Skeletal muscle cell (primary cell): ENCODE results near the gene ARHGEF18.
"Not testable (repeated sequence)": the region's sequence is repeated elsewhere in the genome, so short reads cannot be mapped to it uniquely, and the experiment has no call there.

Experiments
- DNase-seq: peaks from one replicate; pipeline ENCODE4 v3.0.0-alpha.2; 2010; ENCODE audit warnings: low read depth
- H3K4me3 ChIP-seq: 2 replicates; pipeline ENCODE4 v1.5.1; 2011; ENCODE audit warnings: low read depth, mild to moderate bottlenecking, control low read depth, low read length, moderate library complexity

Gene ARHGEF18

GRCh38 chr19:7346488-7346971, 2.2 kb upstream of the ARHGEF18 start:
- DNase-seq: no peak
- H3K4me3 ChIP-seq: no peak overlapping the region

DNA sequence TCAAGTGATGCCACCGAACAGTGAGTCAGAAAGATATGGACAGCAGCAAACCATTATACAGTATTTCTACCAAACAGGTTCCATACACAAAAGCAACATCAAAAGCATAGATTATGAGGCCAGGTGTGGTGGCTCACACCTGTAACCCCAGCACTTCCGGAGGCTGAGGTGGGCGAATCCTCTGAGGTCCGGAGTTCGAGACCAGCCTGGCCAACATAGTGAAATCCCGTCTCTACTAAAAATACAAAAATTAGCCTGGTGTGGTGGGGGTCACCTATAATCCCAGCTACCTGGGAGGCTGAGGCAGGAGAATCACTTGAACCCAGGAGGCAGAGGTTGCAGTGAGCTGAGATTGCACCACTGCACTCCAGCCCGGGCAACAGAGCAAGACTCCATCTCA, 1.7 kb upstream of the ARHGEF18 start:
- not testable (repeated sequence) for H3K4me3 ChIP-seq, DNase-seq

- H3K4me3 ChIP-seq: no peak overlapping the region
These were observed 474 bp downstream of the ARHGEF18 start for GRCh38 chr19:7349231-7349591.

GRCh38 chr19:7349961-7350711, 1.4 kb downstream of the ARHGEF18 start:
- no peak overlapping the region for H3K4me3 ChIP-seq

More at GRCh38 chr19:7349231-7349591, 474 bp downstream of the ARHGEF18 start:
- DNase-seq: no peak

GRCh38 chr19:7351861-7352260, 3.1 kb downstream of the ARHGEF18 start:
- H3K4me3 ChIP-seq: no peak overlapping the region

More at GRCh38 chr19:7349961-7350711, 1.4 kb downstream of the ARHGEF18 start:
- no peak for DNase-seq

DNA sequence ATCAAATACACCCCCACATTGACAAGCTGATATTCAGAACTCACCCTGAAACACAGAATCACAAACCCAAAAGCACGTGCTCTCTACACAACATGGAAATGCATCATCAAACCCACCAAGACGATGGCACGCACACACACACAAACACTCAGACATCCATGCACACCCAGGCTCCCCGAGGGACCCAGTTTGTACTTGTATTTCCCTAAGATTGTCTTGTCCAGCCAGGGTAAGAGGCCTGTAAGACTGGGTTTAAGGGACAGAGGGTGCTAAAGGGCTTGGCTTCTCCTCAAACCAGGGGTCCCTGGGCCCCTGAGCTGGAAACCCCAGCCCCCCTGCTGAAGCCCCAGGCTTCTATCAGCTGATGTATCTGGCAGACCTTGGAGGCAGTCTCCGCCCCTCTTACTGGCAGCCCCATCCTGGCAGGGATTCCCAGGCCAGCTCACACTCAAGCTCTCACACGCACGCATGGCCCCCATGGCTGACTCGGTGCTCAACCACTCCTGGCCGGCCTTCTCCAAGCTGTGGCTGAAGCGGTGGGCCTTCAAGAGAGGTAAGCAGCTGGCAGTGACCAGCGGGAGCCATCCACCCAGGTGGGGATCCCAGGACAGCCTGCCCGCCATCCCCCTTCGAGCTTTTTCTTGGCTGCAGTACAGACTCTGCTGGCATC, 6.5 kb downstream of the ARHGEF18 start:
- DNase-seq: peak; percentile 22
- no peak overlapping the region for H3K4me3 ChIP-seq

More at GRCh38 chr19:7351861-7352260, 3.1 kb downstream of the ARHGEF18 start:
- no peak for DNase-seq

DNA sequence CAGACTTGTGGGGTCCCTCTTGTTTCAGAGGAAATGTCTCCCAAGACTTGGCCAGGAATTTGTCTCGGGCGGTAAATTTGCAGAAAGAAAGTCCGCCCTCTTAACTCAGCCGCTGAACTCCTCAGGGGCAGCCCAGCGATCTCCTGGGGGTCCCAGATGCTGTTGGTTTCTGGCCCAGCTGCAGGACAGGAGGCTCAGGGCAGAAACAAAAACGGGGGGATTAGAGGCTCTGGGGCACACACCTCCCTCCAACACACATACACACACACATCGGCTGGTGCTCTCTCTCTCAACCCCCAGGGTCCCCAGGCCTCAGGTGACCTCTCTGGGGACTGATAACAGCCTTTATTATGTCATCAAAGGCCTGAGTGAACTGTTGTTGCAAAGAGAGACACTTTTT, 7.1 kb downstream of the ARHGEF18 start:
- no peak overlapping the region for H3K4me3 ChIP-seq
- DNase-seq: no peak

- DNase-seq: no peak
- no peak overlapping the region for H3K4me3 ChIP-seq
These were observed 8.3 kb downstream of the ARHGEF18 start for GRCh38 chr19:7356899-7357627.

GRCh38 chr19:7358102-7358597, 9.4 kb downstream of the ARHGEF18 start:
- no peak overlapping the region for H3K4me3 ChIP-seq
- DNase-seq: no peak

DNA sequence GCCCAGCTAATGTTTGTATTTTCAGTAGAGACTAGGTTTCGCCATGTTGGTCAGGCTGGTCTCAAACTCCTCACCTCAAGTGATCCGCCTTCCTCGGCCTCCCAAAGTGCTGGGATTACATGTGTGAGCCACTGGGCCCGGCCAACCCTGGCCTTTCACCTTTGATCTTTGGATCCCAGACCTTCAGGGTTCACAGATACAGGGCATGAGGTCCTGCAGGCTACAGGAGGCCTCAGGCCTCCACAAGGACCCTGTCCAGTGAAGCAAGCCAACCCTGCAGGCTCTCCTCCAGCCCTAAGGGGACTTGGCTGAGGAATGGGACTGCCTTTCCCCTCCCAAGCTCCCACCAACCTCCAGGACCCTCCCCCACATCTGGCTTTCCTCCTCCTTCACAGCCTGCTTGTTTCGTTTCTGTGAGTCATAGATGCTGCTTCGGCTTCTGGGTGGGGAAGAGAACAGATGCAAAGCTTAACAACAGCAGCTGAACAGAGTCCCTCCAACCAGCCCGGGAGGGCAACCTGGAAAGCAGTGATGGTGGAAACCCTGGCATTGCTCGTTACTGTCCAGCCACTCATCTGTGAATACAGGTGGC, 11.8 kb downstream of the ARHGEF18 start:
- no peak overlapping the region for H3K4me3 ChIP-seq
- no peak for DNase-seq

DNA sequence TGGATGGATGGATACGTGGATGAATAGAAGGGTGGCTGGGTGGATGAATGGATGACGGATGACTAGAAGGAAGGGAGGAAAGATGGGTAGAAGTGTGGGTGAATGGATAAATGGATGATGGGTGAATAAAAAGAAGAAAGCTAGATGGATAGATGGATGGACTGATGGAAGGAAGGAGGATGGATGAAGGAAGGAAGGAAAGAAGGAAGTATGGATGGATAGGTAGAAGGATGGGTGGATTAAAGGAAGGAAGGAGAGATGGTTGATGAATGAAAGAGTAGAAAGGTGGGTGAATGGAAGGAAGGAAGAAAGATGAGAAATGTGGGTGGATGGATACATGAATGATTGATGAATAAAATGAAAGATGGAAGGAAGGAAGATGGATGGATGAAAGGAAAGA, 14.5 kb downstream of the ARHGEF18 start:
- H3K4me3 ChIP-seq: no peak overlapping the region
- DNase-seq: no peak

- DNase-seq: no peak
- no peak overlapping the region for H3K4me3 ChIP-seq
These were observed 18.1 kb downstream of the ARHGEF18 start for GRCh38 chr19:7366701-7367420.

- H3K4me3 ChIP-seq: no peak overlapping the region
- no peak for DNase-seq
These were observed 19.7 kb downstream of the ARHGEF18 start for GRCh38 chr19:7368456-7368855.

- H3K4me3 ChIP-seq, DNase-seq: not testable (repeated sequence)
These were observed 20.1 kb downstream of the ARHGEF18 start for GRCh38 chr19:7368866-7369265.

DNA sequence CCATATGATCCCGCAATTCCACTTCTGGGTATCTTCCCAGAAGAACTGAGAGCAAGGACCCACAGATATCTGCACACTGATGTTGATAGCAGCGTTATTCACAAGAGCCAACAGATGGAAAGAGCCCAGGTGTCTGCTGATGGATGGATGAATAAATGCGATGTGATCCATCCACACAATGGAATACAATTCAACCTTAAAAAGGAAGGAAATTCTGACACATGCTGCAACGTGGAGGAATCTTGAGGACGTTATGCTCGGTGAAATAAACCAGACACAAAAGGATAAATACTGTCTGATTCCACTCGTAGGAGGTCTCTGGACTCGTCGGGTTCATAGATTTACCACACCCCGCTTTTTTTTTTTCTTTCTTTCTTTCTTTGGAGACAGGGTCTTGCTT, 21.8 kb downstream of the ARHGEF18 start:
- DNase-seq: no peak
- no peak overlapping the region for H3K4me3 ChIP-seq

- no peak overlapping the region for H3K4me3 ChIP-seq
- DNase-seq: no peak
These were observed 22.3 kb downstream of the ARHGEF18 start for GRCh38 chr19:7371001-7371400.

DNA sequence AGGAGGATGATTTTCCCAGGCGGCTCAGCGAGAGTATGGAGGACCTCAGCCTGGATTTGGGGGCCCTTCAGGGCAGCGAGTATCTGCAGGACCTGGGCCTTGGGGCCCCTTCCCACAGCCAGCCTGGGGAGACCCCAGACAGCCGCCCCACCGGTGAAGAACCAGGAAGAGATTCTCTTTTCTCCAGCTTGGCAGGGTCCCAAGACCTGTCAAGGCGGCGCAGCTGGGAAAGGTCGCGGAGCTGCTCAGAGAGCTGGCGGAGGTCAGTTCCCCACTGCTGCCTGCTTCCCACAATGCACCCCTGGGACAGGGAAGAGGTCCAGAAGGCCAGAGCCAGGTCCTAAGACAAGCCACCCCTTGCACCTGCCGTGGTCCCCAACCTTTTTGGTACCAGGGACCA, 24.1 kb downstream of the ARHGEF18 start:
- no peak overlapping the region for H3K4me3 ChIP-seq
- DNase-seq: no peak

DNA sequence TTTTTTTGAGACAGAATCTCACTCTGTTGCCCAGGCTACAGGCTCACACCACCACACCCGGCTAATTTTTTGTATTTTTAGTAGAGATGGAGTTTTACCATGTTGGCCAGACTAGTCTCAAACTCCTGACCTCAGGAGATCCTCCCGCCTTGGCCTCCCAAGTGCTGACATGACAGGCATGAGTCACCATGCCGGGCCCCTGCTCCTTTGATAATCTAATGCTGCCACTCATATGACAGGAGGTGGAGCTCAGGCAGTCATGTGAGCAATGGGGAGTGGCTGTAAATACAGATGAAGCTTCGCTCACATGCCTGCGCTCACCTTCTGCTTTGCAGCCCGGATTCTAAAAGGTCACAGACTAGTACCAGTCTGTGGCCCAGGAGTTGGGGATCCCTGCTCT, 25.1 kb downstream of the ARHGEF18 start:
- DNase-seq: no peak
- no peak overlapping the region for H3K4me3 ChIP-seq
